HepG2 (cell line): ENCODE measurements around the gene SLAIN2. TPM values are rescaled to one million over a fixed set of nuclear protein-coding genes. Genes with fewer than 3 reads are reported as not detected.

Experiments used
- ATF1 ChIP-seq: IDR thresholded peaks from 2 replicates; pipeline ENCODE4 v1.6.1; 2016; ENCODE audit warnings: mild to moderate bottlenecking, control low read depth
- ATF7-NPFF ChIP-seq: sonication (generic); formaldehyde crosslinking; IDR thresholded peaks from 2 replicates; pipeline ENCODE4 v1.8.1; 2023; ENCODE audit warnings: mild to moderate bottlenecking, low read depth, missing genetic modification reagents, moderate library complexity
- DRAP1 ChIP-seq: IDR thresholded peaks from 2 replicates; pipeline ENCODE4 v1.6.1; 2016; ENCODE audit warnings: missing genetic modification reagents, missing compliant biosample characterization
- FOSL2 ChIP-seq: sonication (generic); formaldehyde crosslinking; IDR thresholded peaks from 2 replicates; pipeline ENCODE4 v1.4.0; 2020; ENCODE audit warnings: missing genetic modification reagents
- GLMP ChIP-seq: sonication (generic); formaldehyde crosslinking; IDR thresholded peaks from 2 replicates; pipeline ENCODE4 v1.9.0; 2021; ENCODE audit warnings: missing genetic modification reagents, mild to moderate bottlenecking, borderline replicate concordance
- HMG20B ChIP-seq: conservative IDR thresholded peaks from 2 replicates; pipeline ENCODE4 v1.6.1; 2016; ENCODE audit warnings: missing genetic modification reagents, missing compliant biosample characterization
- KLF6 ChIP-seq: IDR thresholded peaks from 2 replicates; pipeline ENCODE4 v1.8.0; 2016; ENCODE audit warnings: missing biosample characterization, missing genetic modification reagents
- PPARG ChIP-seq: conservative IDR thresholded peaks from 2 replicates; pipeline ENCODE4 v1.6.1; 2016; ENCODE audit warnings: missing biosample characterization, missing genetic modification reagents
- SCMH1 ChIP-seq: sonication (generic); formaldehyde crosslinking; IDR thresholded peaks from 2 replicates; pipeline ENCODE4 v1.9.0; 2021; ENCODE audit warnings: missing genetic modification reagents, mild to moderate bottlenecking, borderline replicate concordance
- SP140L ChIP-seq: sonication (generic); formaldehyde crosslinking; IDR thresholded peaks from 2 replicates; pipeline ENCODE4 v1.4.0; 2020; ENCODE audit warnings: missing genetic modification reagents, borderline replicate concordance
- U2AF1 ChIP-seq: fragments of 200-400 bp; formaldehyde crosslinking; optimal IDR thresholded peaks from 2 replicates; pipeline ENCODE3; 2017; ENCODE audit warnings: mild to moderate bottlenecking, low read depth, low read length
- ZNF501 ChIP-seq: sonication (generic); formaldehyde crosslinking; IDR thresholded peaks from 2 replicates; pipeline ENCODE4 v1.5.1; 2020; ENCODE audit warnings: mild to moderate bottlenecking, moderate library complexity, missing genetic modification reagents
- ZNF605 ChIP-seq: sonication (generic); formaldehyde crosslinking; IDR thresholded peaks from 2 replicates; pipeline ENCODE4 v1.8.0; 2022; ENCODE audit warnings: mild to moderate bottlenecking, missing genetic modification reagents
- ZNF609 ChIP-seq: sonication (generic); formaldehyde crosslinking; IDR thresholded peaks from 2 replicates; pipeline ENCODE4 v1.4.0; 2020; ENCODE audit warnings: mild to moderate bottlenecking, missing genetic modification reagents, borderline replicate concordance
- ZNF614 ChIP-seq: IDR thresholded peaks from 2 replicates; pipeline ENCODE4 v1.6.1; 2018; ENCODE audit warnings: missing biosample characterization, missing genetic modification reagents, inconsistent platforms, borderline replicate concordance
- ZNF749 ChIP-seq: sonication (generic); formaldehyde crosslinking; IDR thresholded peaks from 2 replicates; pipeline ENCODE4 v1.8.0; 2022; ENCODE audit warnings: mild to moderate bottlenecking, missing genetic modification reagents, moderate library complexity, borderline replicate concordance
- ZNF841 ChIP-seq: sonication (generic); formaldehyde crosslinking; IDR thresholded peaks from 2 replicates; pipeline ENCODE4 v1.8.1; 2023; ENCODE audit warnings: missing genetic modification reagents, borderline replicate concordance
- polyA plus RNA-seq, 8 experiments: library from polyadenylated mRNA; depleted of rRNA in 3 of 8; stranded (reverse) in 7 of 8; unstranded in 1 of 8; fragments of >200 nt; fragmentation: Illumina TruSeq in 4 of 8; extraction: Trizol in 4 of 8; gene quantifications; 2 replicates each; pipeline versions ENCODE4 v1.2.1 to v1.2.3, GENCODE V29; 2011 to 2016; ENCODE audit warnings: low read depth in 4 of 8, missing spikeins in 1 of 8, mixed read lengths in 1 of 8; ENCODE audit not compliant: insufficient read depth in 1 of 8
- total RNA-seq, 5 experiments: library from RNA; depleted of rRNA; stranded (reverse); fragments of >200 nt; fragmentation: Illumina TruSeq; extraction: Trizol; gene quantifications; 2 replicates each; pipeline ENCODE4 v1.2.3, GENCODE V29; 2016; ENCODE audit warnings: low read depth in 1 of 5
- TF ChIP-seq, protein P1 (sequence below): IDR thresholded peaks from 2 replicates; pipeline ENCODE4 v1.6.1; 2016; ENCODE audit warnings: missing biosample characterization, missing genetic modification reagents, low read depth
- TF ChIP-seq, protein P2 (sequence below): sonication (generic); formaldehyde crosslinking; IDR thresholded peaks from 2 replicates; pipeline ENCODE4 v1.5.0; 2020; ENCODE audit warnings: mild to moderate bottlenecking, low read depth, missing genetic modification reagents, borderline replicate concordance
- TF ChIP-seq, protein P3 (sequence below): sonication (generic); formaldehyde crosslinking; IDR thresholded peaks from 2 replicates; pipeline ENCODE4 v1.5.0; 2020; ENCODE audit warnings: missing genetic modification reagents

The SLAIN2 gene
- total and polyA plus RNA-seq, 2 of the 13 experiments (the other 11 are each of a cell fraction or from before 2014, with no cell fraction given): 20.7 to 22.5 TPM

- TF ChIP-seq ZNF609 (CRISPR knock-in tag) (no peak), U2AF1 (peak; percentile 53), GLMP (CRISPR knock-in tag) (no peak), ZNF501 (no peak), ZNF605 (CRISPR knock-in tag) (no peak; the same call in 1 of the 2 replicates), DRAP1 (peak; percentile 71; the same call in 1 of the 2 replicates), ATF7-NPFF (CRISPR knock-in tag) (peak; percentile 37; the same call in 1 of the 2 replicates), PPARG (CRISPR knock-in tag) (no peak), FOSL2 (CRISPR knock-in tag) (peak; percentile 23; the same call in 1 of the 2 replicates), ZNF841 (no peak), HMG20B (CRISPR knock-in tag) (no peak), SP140L (CRISPR knock-in tag) (no peak), KLF6 (CRISPR knock-in tag) (peak; percentile 58; the same call in 1 of the 2 replicates), ATF1 (no peak), ZNF614 (CRISPR knock-in tag) (no peak), ZNF749 (CRISPR knock-in tag) (no peak; the same call in 1 of the 2 replicates), SCMH1 (CRISPR knock-in tag) (no peak)
- TF ChIP-seq, protein P1, sequence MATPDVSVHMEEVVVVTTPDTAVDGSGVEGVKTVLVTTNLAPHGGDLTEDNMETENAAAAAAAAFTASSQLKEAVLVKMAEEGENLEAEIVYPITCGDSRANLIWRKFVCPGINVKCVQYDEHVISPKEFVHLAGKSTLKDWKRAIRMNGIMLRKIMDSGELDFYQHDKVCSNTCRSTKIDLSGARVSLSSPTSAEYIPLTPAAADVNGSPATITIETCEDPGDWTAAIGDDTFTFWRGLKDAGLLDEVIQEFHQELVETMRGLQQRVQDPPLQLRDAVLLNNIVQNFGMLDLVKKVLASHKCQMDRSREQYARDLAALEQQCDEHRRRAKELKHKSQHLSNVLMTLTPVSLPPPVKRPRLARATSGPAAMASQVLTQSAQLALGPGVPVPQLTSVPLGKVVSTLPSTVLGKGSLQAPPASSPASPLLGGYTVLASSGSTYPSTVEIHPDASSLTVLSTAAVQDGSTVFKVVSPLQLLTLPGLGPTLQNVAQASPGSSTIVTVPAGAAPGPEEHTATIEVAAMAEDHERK (CRISPR knock-in tag): no peak; the same call in 1 of the 2 replicates
- TF ChIP-seq, protein P2, sequence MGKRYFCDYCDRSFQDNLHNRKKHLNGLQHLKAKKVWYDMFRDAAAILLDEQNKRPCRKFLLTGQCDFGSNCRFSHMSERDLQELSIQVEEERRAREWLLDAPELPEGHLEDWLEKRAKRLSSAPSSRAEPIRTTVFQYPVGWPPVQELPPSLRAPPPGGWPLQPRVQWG (CRISPR knock-in tag): no peak
- TF ChIP-seq, protein P3, sequence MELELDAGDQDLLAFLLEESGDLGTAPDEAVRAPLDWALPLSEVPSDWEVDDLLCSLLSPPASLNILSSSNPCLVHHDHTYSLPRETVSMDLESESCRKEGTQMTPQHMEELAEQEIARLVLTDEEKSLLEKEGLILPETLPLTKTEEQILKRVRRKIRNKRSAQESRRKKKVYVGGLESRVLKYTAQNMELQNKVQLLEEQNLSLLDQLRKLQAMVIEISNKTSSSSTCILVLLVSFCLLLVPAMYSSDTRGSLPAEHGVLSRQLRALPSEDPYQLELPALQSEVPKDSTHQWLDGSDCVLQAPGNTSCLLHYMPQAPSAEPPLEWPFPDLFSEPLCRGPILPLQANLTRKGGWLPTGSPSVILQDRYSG (CRISPR knock-in tag): no peak
Observed at GRCh38 chr4:48340965-48341775, at the start of gene SLAIN2 (continued).
